Mesothelial cell of epicardium (in vitro differentiated cells): ENCODE data around the gene ELAPOR1. TPM values are rescaled to one million over a fixed set of nuclear protein-coding genes. Genes with fewer than 3 reads are reported as not detected.
"Not testable (repeated sequence)": the region's sequence is repeated elsewhere in the genome, so short reads cannot be mapped to it uniquely, and the experiment has no call there.

Source experiments
- DNase-seq, 2 experiments: peaks; one replicate each; pipeline ENCODE4 v3.0.0; 2021; ENCODE audit warnings: low spot score in 2 of 2; ENCODE audit not compliant: unreplicated experiment in 2 of 2
- H3K27ac Mint-ChIP-seq: 2 replicates; pipeline ENCODE4 v1.8.0; 2021; ENCODE audit warnings: mixed read lengths
- H3K27me3 Mint-ChIP-seq: 2 replicates; pipeline ENCODE4 v1.8.0; 2021; ENCODE audit warnings: low read depth, mixed read lengths
- H3K36me3 Mint-ChIP-seq: 2 replicates; pipeline ENCODE4 v1.8.0; 2021; ENCODE audit warnings: mixed read lengths
- H3K4me1 Mint-ChIP-seq: 2 replicates; pipeline ENCODE4 v1.8.0; 2021; ENCODE audit warnings: mixed read lengths
- H3K4me3 Mint-ChIP-seq: 2 replicates; pipeline ENCODE4 v1.8.0; 2021; ENCODE audit warnings: mild to moderate bottlenecking, moderate library complexity, mixed read lengths
- H3K9me3 Mint-ChIP-seq: 2 replicates; pipeline ENCODE4 v1.8.0; 2021; ENCODE audit warnings: mixed read lengths
- total RNA-seq: library from RNA; stranded (reverse); gene quantifications from 3 replicates; pipeline ENCODE4 v1.2.1, GENCODE V29; 2021
- TF ChIP-seq, protein P1 (sequence below): fragments of 200-600 bp; sonication (generic); IDR thresholded peaks from one replicate; pipeline ENCODE4 v1.5.0; 2021; ENCODE audit warnings: antibody characterized with exemption; ENCODE audit not compliant: unreplicated experiment

The ELAPOR1 gene
- total RNA-seq, 1 donor from 2014 or later = 0.80 TPM

DNA sequence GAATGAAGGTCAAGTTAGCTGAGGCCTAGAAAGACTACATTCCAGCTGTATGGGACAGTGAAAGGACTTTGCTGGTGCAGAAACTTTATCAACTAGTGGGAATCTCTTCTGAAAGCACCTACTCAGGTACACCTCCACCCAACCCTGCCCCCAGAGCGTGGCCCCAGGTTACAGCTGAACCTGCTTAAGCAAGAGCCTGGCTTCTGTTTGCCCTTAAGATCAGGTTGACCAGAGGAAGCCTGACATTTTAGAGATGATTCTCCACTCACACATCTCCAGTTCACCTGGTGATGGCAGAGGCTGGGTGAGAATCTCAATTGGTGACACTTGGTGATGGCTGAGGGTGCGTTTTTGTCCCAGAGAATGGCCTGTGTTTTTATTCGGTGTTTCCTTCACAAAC, 24.0 kb downstream of the ELAPOR1 start:
- Mint-ChIP-seq H3K36me3 (no peaks in the 10 kb centered on the region), H3K27me3 (no peaks in the 10 kb centered on the region), H3K9me3 (no peaks in the 10 kb centered on the region), H3K4me3 (no peak overlapping the region), H3K27ac (no peak overlapping the region), H3K4me1 (no peaks in the 10 kb centered on the region)
- no peak for DNase-seq
- TF ChIP-seq, protein P1, sequence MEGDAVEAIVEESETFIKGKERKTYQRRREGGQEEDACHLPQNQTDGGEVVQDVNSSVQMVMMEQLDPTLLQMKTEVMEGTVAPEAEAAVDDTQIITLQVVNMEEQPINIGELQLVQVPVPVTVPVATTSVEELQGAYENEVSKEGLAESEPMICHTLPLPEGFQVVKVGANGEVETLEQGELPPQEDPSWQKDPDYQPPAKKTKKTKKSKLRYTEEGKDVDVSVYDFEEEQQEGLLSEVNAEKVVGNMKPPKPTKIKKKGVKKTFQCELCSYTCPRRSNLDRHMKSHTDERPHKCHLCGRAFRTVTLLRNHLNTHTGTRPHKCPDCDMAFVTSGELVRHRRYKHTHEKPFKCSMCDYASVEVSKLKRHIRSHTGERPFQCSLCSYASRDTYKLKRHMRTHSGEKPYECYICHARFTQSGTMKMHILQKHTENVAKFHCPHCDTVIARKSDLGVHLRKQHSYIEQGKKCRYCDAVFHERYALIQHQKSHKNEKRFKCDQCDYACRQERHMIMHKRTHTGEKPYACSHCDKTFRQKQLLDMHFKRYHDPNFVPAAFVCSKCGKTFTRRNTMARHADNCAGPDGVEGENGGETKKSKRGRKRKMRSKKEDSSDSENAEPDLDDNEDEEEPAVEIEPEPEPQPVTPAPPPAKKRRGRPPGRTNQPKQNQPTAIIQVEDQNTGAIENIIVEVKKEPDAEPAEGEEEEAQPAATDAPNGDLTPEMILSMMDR = no peak

DNA sequence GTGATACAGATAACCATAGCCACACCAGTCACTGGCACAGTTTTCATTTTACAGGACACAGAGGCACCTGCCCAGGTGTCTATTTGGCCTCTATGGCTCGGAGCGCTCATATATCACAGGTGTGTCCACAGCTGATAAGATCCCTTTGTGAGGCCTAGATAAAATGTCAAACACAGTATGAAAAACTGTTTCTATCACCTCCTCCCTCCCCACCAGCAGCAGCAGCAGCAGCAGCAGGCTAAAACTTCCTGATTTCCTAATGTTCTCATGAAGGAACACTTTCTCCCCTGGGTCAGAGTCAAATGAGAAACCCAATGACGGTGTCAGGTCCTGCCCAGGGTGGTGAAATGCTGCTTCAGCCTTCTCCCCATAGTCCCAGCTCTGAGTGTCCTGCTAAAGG, 24.4 kb downstream of the ELAPOR1 start:
- no peak for DNase-seq
- Mint-ChIP-seq H3K27ac (no peak overlapping the region), H3K27me3 (no peaks in the 10 kb centered on the region), H3K4me1 (no peaks in the 10 kb centered on the region), H3K4me3 (no peak overlapping the region), H3K9me3 (no peaks in the 10 kb centered on the region), H3K36me3 (no peaks in the 10 kb centered on the region)
- TF ChIP-seq, protein P1 = no peak

DNA sequence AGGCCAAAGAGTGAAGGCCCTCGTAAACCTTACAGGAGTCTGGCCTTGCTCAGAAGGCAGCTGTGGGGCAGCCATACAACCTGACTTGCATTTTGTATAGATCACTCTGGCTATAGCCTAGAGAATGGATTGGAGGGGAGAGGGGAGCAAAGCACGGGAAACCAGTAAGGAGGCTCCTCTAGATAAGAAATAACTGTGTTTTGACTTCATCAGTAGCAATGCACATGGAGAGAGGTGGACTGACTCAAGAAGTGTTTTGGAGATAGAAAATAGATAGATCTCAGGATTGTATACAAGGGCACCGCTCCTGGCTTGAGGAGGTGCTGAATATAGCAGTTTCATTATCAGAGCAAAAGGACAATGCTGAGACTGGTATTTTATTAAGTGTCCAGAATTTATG, 26.5 kb downstream of the ELAPOR1 start:
- Mint-ChIP-seq H3K36me3 (no peaks in the 10 kb centered on the region), H3K4me3 (no peak overlapping the region), H3K4me1 (no peaks in the 10 kb centered on the region), H3K9me3 (no peaks in the 10 kb centered on the region), H3K27ac (no peak overlapping the region), H3K27me3 (no peaks in the 10 kb centered on the region)
- no peak for DNase-seq
- TF ChIP-seq, protein P1 = no peak

DNA sequence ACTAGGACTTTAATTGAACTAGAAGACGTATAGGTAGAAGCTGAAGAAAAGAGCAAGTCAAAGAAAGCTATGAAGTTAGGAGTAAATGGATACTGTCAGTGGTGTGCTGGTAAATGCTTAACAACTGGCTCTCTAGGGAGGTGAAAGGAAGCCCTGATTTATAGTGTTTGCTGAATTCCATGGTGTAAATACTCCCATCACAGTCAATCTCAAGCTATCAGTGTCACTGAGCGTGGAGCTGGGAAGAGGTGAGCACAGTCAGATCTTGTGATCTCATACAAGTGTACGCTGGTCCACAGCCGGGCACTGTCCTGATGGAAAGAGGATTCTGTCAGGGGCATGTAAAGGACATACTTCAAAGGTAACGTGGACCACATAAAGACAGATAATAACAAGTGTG, 28.3 kb downstream of the ELAPOR1 start:
- Mint-ChIP-seq H3K4me3 (no peak overlapping the region), H3K27me3 (no peaks in the 10 kb centered on the region), H3K36me3 (no peaks in the 10 kb centered on the region), H3K4me1 (no peaks in the 10 kb centered on the region), H3K9me3 (no peaks in the 10 kb centered on the region), H3K27ac (no peak overlapping the region)
- no peak for DNase-seq
- TF ChIP-seq, protein P1 = no peak

DNA sequence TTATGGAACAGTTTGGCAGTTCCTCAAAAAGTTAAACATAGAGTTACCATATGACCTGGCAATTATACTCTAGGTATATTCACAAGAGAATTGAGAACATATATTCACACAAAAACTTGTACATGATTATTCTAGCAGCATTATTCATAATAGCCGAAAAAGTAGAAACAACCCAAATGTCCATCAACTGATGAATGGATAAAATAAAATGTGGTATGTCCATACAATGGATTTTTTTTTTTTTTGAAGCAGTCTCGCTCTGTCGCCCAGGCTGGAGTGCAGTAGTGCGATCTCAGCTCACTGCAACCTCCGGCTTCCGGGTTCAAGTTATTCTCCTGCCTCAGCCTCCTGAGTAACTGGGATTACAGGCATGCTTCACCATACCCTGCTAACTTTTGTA, 28.8 kb downstream of the ELAPOR1 start:
- not testable (repeated sequence) for H3K4me3 Mint-ChIP-seq, H3K27me3 Mint-ChIP-seq

DNA sequence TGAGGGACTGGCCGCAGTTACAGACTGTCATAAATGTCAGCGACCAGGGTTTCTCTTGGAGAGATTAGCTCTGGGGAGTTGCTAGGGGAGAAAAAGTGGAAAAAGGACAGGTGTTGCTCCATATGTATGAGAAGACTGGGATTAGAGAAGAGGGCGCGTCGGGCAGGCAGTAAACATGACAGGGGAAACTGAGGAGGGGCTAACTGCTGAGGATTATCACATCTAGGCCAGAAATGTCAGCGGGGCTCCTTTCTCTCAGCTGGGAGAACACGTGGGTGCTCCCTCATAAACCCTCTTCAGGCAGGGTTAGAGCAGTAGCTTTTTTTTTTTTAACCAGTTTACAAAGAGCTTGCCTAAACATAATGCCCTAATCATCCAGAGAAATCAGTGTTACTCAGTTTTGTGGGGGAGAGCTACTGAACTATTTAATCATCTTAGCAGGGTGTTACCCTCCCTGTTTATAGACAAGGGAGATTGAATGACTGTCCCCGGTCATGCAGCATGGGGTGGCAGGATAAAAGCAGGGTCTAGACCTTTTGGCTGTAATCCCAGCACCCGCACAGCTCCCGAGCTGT, 35.2 kb downstream of the ELAPOR1 start:
- TF ChIP-seq, protein P1 = no peak
- no peak overlapping the region for H3K4me3 Mint-ChIP-seq
- no peaks in the 10 kb centered on the region for H3K36me3 Mint-ChIP-seq
- peaks cover 2% of the 10 kb centered on the region for H3K4me1 Mint-ChIP-seq
- H3K27me3 Mint-ChIP-seq = no peaks in the 10 kb centered on the region
- H3K9me3 Mint-ChIP-seq = no peaks in the 10 kb centered on the region
- no peak for DNase-seq
- H3K27ac Mint-ChIP-seq = no peak overlapping the region

More for the DNA sequence above, 28.8 kb downstream of the ELAPOR1 start:
- H3K36me3 Mint-ChIP-seq, H3K4me1 Mint-ChIP-seq, DNase-seq, H3K9me3 Mint-ChIP-seq, H3K27ac Mint-ChIP-seq: not testable (repeated sequence)
